ENCODE data around the gene ICE1.
"Not testable (repeated sequence)": the region's sequence is repeated elsewhere in the genome, so short reads cannot be mapped to it uniquely, and the experiment has no call there.

Gene ICE1

GRCh38 chr5:5421961-5422818 is at the start of gene ICE1:
TSS of gene ICE1 (plus strand) at chr5:5422677. CDS start at chr5:5422916, 239 bp downstream.
- DNase-seq (ENCODE audit: low read depth): peak; percentile 94

- no peak for DNase-seq (ENCODE audit: low read depth)
Observed at GRCh38 chr5:5372930-5373329, 49.5 kb upstream of the ICE1 start.

DNA sequence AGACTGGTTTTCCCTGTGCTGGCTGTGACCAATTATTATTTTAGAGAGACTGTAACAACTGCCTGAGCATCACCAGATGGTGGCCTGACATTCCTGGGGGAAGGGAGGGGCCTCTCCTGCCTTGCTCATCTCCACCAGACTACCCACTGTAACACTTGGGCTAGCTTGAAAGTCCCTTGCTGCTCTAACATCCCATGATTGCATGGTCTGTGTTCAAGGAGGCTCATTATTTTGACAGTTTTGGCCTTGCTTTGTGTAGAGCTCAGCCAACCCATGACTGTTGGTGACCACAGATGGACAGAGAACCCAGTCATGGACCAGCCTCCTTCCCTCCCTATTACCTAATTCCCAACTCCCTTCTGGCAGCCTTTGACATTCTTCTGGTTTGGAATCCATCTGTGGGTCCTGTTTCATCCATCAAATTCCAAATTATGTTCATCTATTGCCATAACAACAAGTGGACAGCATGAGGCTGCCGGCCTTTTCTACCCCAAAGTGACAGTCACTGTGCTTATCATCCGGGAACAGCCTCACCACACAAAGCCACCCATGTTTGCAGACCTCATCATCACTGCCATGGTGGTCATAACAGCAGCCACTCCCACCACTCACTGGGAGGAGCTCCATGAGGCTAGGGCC is 49.0 kb upstream of the ICE1 start:
- DNase-seq (ENCODE audit: low read depth): no peak

- DNase-seq (ENCODE audit: low read depth): no peak
Observed at GRCh38 chr5:5374009-5374715, 48.3 kb upstream of the ICE1 start.

- DNase-seq (ENCODE audit: low read depth): no peak
Observed at GRCh38 chr5:5377780-5378179, 44.7 kb upstream of the ICE1 start.

- DNase-seq (ENCODE audit: low read depth): no peak
Observed at GRCh38 chr5:5378531-5378930, 43.9 kb upstream of the ICE1 start.

- DNase-seq (ENCODE audit: low read depth): no peak
Observed at GRCh38 chr5:5380298-5380697, 42.2 kb upstream of the ICE1 start.

- DNase-seq (ENCODE audit: low read depth): no peak
Observed at GRCh38 chr5:5381310-5381913, 41.1 kb upstream of the ICE1 start.

- no peak for DNase-seq (ENCODE audit: low read depth)
Observed at GRCh38 chr5:5383461-5383860, 39.0 kb upstream of the ICE1 start.

- no peak for DNase-seq (ENCODE audit: low read depth)
Observed at GRCh38 chr5:5384660-5385330, 37.7 kb upstream of the ICE1 start.

- DNase-seq (ENCODE audit: low read depth): no peak
Observed at GRCh38 chr5:5385331-5385662, 37.2 kb upstream of the ICE1 start.

DNA sequence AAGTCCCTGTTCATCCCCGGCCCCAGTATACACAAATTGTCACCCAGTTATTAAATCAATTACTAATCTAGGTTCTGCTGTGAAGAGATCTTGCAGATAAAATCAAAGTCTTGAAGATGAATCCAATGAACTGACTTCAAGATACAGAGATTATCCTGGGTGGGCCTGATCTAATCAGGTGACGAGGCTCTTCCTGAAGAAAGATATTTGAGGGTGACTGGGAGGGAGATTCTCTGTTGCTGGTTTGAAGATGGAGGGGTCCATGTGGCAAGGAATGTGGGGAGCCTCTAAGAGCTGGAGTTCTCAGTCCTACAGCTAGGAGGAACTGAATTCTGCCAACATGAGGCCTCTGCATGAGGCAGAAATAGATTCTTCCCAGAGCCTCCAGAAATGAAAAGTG is 36.1 kb upstream of the ICE1 start:
- DNase-seq (ENCODE audit: low read depth): no peak

DNA sequence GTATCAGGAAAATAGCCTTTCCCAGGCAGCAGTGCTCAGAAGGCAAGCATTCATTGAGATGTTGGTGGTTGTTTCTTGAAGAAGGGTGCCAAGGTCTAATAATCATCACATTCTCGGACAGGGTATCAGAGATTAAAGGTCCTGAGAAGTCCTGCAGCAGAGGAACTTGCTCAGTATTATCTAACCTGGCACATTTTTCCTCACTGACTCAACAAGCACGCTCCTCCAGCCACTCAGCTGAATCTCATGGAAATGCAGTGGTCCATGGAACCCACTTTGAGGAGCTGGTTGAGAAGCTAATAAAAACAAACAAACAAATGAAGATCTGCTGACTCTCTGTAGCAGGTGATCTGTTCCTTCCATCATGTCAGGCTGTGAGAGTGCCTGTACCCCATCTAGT is 35.3 kb upstream of the ICE1 start:
- DNase-seq (ENCODE audit: low read depth): no peak

- no peak for DNase-seq (ENCODE audit: low read depth)
Observed at GRCh38 chr5:5387777-5388176, 34.7 kb upstream of the ICE1 start.

GRCh38 chr5:5390121-5390869 is 32.2 kb upstream of the ICE1 start:
- DNase-seq (ENCODE audit: low read depth): not testable (repeated sequence)

DNA sequence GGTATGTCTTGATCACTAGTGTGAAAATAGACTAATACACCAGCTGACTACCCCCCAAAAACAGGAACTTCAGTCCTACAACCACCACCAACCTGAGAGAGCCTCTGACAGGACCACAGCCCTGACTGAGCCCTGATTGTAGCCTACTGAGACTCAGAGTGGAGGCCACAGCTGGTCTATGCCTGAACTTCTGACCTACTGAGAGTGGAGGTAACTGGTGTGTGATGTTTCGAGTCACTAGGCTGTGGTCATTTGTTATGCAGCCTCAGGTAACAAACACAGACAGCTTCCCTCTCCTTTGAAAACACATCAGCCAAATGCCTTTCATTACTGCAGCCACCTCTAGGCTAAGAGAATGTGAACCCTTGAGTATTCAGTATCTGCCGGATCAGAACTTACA is 30.0 kb upstream of the ICE1 start:
- not testable (repeated sequence) for DNase-seq (ENCODE audit: low read depth)

DNA sequence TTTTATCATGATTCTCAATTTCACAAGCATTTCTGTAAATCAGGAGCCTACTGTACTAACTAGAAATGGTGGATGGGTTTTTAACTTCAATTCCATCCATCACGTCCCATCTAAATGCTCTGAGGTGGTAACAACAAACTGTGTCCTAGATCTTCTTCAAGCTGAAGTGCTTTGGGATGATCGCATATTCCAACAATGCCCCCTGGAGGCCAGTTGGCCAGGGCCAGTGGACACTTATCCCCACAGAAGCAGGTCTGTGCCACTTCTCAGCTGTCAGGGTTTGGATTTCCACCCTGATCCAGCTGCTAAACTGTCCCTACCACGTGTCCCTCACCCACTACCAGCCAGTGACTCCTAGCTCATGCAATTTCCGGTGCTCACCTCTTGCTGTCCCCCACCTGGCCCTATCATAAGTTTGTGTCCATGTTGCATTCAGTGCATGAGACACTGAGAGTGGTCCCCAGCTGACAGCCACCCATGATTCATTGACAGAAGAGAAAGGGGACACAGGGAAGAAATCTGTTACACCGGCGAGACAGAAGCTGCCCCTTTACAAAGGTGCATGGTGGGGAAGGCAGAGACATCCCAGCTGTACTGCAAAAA is 28.0 kb upstream of the ICE1 start:
- not testable (repeated sequence) for DNase-seq (ENCODE audit: low read depth)

DNA sequence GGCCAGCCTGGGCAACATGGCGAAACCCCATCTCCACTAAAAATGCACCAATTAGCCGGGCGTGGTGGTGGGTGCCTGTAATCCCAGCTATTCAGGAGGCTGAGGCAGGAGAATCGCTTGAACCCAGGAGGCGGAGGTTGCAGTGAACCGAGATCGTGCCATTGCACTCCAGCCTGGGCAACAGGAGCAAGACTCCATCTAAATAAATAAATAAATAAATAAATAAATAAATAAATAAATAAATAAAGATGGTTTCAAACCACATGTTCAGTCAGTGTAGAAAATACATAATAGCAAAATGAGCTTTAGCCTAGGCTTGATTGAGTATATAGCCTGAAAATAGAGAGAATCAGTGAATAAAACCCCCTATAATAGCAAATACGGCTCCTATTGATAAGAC is 27.4 kb upstream of the ICE1 start:
- DNase-seq (ENCODE audit: low read depth): not testable (repeated sequence)

GRCh38 chr5:5398071-5398470 is 24.4 kb upstream of the ICE1 start:
- DNase-seq (ENCODE audit: low read depth): no peak

GRCh38 chr5:5401095-5401494 is 21.4 kb upstream of the ICE1 start:
- no peak for DNase-seq (ENCODE audit: low read depth)

GRCh38 chr5:5403741-5404140 is 18.7 kb upstream of the ICE1 start:
- no peak for DNase-seq (ENCODE audit: low read depth)
